ENCODE results near the gene MFGE8. TPM values are rescaled to one million over a fixed set of nuclear protein-coding genes. Genes with fewer than 3 reads are reported as not detected.

MFGE8 gene
- total RNA-seq, 6 experiments from 2014 or later: 9.7 to 20.4 (median 17.6) TPM

DNA sequence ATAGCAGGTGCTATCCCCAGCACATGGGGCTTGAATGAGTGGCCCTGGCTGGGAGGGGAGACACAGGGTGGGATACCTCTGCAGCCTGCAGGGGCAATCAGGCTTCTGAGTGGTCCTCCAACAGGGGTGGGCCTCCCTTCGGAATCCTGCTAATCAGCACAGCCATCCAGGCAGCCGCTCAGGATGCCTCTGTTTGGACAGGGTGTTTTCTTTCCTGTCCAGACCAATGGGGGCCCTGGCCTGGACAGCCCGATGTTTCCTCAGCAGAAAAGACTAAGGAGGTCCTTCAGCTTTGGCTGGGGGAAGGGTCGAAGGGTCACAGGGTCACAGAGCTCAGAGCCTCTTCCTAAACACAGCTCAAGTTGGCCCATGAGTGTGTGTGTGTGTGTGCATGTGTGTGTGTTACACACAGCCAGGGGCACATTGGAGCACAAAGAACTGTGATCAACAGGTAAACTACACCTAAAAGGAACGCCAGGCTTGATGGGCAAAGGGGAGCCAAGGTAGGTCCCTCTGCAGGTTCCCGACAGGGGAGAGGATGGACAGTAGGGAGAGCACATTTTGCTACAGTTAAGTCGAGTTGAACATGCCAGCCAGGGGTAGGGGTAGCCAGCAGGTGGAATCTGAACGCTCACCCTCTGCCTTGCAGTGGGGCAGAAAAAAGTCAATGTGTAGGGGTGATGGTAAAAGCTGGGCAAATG, 16.7 kb downstream of the MFGE8 start:
- DNase-seq (no peak), ATAC-seq (no peak)
- Histone ChIP-seq H3K27me3 (peaks cover 0 to 11% of the 10 kb centered on the region in 2 donors), H3K36me3 (peaks cover 0 to 1% (median 0%) of the 10 kb centered on the region in 4 donors), H3K4me1 (peaks cover 0 to 16% (median 0%) of the 10 kb centered on the region in 4 donors), H3K27ac (no peak overlapping the region), H3K4me3 (no peak overlapping the region), H3K9me3 (no peaks in the 10 kb centered on the region)
- intact Hi-C loops (cut with DNase I): no loop called here
- TF ChIP-seq POLR2A (IDR thresholded peaks at IDR 0.05): no peak
- TF ChIP-seq, protein P1, sequence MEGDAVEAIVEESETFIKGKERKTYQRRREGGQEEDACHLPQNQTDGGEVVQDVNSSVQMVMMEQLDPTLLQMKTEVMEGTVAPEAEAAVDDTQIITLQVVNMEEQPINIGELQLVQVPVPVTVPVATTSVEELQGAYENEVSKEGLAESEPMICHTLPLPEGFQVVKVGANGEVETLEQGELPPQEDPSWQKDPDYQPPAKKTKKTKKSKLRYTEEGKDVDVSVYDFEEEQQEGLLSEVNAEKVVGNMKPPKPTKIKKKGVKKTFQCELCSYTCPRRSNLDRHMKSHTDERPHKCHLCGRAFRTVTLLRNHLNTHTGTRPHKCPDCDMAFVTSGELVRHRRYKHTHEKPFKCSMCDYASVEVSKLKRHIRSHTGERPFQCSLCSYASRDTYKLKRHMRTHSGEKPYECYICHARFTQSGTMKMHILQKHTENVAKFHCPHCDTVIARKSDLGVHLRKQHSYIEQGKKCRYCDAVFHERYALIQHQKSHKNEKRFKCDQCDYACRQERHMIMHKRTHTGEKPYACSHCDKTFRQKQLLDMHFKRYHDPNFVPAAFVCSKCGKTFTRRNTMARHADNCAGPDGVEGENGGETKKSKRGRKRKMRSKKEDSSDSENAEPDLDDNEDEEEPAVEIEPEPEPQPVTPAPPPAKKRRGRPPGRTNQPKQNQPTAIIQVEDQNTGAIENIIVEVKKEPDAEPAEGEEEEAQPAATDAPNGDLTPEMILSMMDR (IDR thresholded peaks at IDR 0.05): no peak
- 62% methylated on average over 5 of the region's 8 CpGs for WGBS (ENCODE audit: insufficient coverage, low coverage, low lambda C conversion rate, missing lambda C conversion rate)

- H3K4me3 ChIP-seq: peak within 1 kb of the TSS; percentile 21 to 43 (median 29)
- H3K9me3 ChIP-seq: no peaks in the 10 kb centered on the region
- H3K4me1 ChIP-seq: peaks cover 0 to 16% (median 0%) of the 10 kb centered on the region in 4 donors
- intact Hi-C loops (cut with DNase I): no loop called here
- 4% methylated on average over 27 of the region's 70 CpGs for WGBS (ENCODE audit: insufficient coverage, low coverage, low lambda C conversion rate, missing lambda C conversion rate)
- no peak within 1 kb of the TSS for H3K27ac ChIP-seq
- ATAC-seq: peak in 3 of 4 donors; percentile 8 to 16 (median 10)
- no peak for DNase-seq
- H3K36me3 ChIP-seq: no peaks in the 10 kb centered on the region
- TF ChIP-seq, protein P1 (IDR thresholded peaks at IDR 0.05): no peak
- no peak for TF ChIP-seq POLR2A (IDR thresholded peaks at IDR 0.05)
- H3K27me3 ChIP-seq: peaks cover 0 to 11% of the 10 kb centered on the region in 2 donors
Measured at GRCh38 chr15:88894819-88895767, 18.1 kb downstream of the MFGE8 start, which contains the start of gene HAPLN3. TSS of gene HAPLN3 (minus strand) at chr15:88895544. CDS start at chr15:88887298, 8,246 bp downstream.

GRCh38 chr15:88894348-88894818, 18.8 kb downstream of the MFGE8 start:
- TF ChIP-seq, protein P1 (IDR thresholded peaks at IDR 0.05): peak; percentile 47 to 70 (median 53)
- TF ChIP-seq POLR2A (IDR thresholded peaks at IDR 0.05): no peak
- H3K4me3 ChIP-seq: no peak overlapping the region
- intact Hi-C loops (cut with DNase I): no loop called here
- no peaks in the 10 kb centered on the region for H3K9me3 ChIP-seq
- DNase-seq (peak in 2 of 3 donors; percentile 59 to 63), ATAC-seq (peak; percentile 41 to 69 (median 62))
- no peaks in the 10 kb centered on the region for H3K36me3 ChIP-seq
- peaks cover 0 to 16% (median 0%) of the 10 kb centered on the region in 4 donors for H3K4me1 ChIP-seq
- H3K27ac ChIP-seq: no peak overlapping the region
- 0% methylated on average over 8 of the region's 23 CpGs for WGBS (ENCODE audit: insufficient coverage, low coverage, low lambda C conversion rate, missing lambda C conversion rate)
- H3K27me3 ChIP-seq: peaks cover 0 to 11% of the 10 kb centered on the region in 2 donors

DNA sequence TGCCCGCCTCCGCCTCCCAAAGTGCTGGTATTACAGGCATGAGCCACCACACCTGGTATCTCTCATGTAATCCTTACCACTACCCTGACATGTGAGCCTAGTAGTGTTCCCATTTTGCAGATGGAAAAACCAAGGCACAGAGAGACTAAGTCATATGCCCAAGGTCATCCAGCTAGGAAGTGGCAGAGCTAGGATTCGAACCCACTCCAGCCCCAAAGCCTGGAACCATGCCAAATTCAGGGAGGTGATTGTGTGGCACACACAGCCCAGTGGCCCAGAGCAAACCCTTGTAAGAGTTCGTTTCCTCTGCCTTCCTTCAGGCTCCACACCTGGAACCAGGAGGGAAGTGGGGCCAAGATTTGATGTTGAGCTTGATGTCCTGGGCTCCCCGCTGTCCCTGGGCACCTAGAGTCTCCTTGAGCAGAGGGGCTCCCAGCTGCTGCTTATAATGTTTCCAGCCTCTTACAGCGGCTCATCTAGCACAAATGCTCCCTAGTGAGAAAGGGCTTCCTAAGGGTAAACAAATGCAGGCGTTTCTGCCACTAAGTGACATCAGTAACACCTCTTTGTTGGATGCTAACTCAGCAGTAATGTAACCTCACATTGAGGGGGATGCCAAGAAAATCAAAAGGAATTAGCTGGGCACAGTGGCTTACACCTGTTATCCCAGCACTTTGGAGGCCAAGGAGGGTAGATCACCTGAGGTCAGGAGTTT, 21.5 kb downstream of the MFGE8 start:
- no peak for TF ChIP-seq POLR2A (IDR thresholded peaks at IDR 0.05)
- TF ChIP-seq, protein P1 (IDR thresholded peaks at IDR 0.05): no peak
- Histone ChIP-seq H3K4me1 (peaks cover 0 to 16% (median 0%) of the 10 kb centered on the region in 4 donors), H3K4me3 (no peak overlapping the region), H3K9me3 (no peaks in the 10 kb centered on the region), H3K27ac (no peak overlapping the region), H3K27me3 (peaks cover 0 to 11% of the 10 kb centered on the region in 2 donors), H3K36me3 (no peaks in the 10 kb centered on the region)
- DNase-seq (no peak), ATAC-seq (no peak)
- intact Hi-C loops (cut with DNase I): no loop called here
- 46% methylated on average over 3 of the region's 7 CpGs for WGBS (ENCODE audit: insufficient coverage, low coverage, low lambda C conversion rate, missing lambda C conversion rate)

Measured in right lobe of liver (tissue), 6 donors.